Right forelimb (tissue), 1 donor: ENCODE results near the gene NDUFAF8.

Experiments used
- DNase-seq: peaks from one replicate; pipeline ENCODE4 v3.0.0-alpha.2; 2018

NDUFAF8 gene

DNA sequence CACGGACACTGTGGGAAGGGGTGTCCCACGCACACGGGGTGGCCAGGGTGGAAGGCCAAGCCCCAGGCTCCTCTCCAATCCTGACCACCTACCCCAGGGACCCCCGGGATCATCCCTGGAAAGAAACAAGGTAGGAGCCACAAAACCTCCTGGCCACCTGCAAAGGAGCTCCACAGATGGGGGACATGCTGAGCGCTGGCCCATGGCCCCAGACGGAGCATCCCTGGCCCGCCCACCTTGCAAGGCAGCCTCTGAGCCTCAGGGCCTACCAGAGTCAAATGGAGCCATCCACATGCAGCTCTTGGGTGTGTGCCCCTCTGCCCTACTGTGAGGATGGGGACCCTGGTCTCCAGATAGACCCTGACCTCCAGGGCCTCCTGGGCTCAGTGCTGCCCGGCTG, 39.7 kb downstream of the NDUFAF8 start:
- no peak for DNase-seq

DNA sequence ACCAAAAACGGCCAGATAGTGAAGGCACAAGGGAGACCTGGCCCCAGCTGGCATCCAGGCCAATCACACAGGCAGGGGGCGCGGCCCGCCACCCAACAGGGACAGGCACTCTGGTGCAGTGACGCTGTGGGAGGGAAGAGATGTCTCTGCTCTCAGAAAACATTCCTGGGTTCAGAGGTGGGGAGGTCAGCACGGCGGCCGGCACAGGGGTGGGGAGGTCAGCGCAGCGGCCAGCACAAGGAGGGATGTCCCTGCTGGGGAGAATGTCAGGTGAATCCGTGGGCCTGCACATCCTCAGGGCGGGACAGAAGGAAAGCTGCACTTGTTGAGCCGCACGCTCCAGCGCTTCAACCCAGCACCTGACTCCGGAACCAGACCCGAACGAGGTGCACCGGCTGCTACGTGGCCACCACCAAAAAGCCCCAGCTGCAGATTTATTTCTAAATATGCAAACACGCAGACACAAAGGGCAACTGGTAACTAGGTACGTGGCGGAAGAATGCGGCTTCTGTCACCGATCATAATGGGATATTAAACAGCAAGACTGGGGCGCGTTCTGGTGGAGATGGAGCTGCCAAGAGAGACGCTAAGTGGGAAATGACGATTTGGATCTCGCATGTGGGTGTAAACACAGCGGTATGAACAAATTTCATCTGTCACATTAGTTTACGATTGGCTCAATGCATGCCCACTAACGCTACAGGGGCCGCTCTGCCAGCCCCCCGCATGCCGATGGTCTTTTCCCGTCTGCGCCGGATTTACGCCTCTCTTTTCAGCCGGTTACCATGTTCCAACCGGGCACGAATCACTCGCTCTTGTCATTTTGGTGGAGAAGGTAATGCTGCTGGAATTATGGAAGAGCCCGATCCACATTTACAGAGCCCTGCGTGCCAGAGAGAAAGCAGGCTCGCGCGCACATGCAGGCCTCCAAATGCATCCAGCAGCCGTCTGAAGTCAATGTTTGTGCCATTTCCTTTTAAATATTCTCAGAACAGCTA, 40.5 kb downstream of the NDUFAF8 start:
- DNase-seq = no peak

- DNase-seq = no peak
Measured at GRCh38 chr17:81280571-81280970, 41.5 kb downstream of the NDUFAF8 start.

GRCh38 chr17:81282141-81282540, 43.0 kb downstream of the NDUFAF8 start:
- DNase-seq = no peak

- no peak for DNase-seq
Measured at GRCh38 chr17:81282876-81283275, 43.8 kb downstream of the NDUFAF8 start.

- DNase-seq = peak; percentile 81
Measured at GRCh38 chr17:81285179-81285878, 46.2 kb downstream of the NDUFAF8 start.

- DNase-seq = no peak
Measured at GRCh38 chr17:81285894-81286293, 46.8 kb downstream of the NDUFAF8 start.

DNA sequence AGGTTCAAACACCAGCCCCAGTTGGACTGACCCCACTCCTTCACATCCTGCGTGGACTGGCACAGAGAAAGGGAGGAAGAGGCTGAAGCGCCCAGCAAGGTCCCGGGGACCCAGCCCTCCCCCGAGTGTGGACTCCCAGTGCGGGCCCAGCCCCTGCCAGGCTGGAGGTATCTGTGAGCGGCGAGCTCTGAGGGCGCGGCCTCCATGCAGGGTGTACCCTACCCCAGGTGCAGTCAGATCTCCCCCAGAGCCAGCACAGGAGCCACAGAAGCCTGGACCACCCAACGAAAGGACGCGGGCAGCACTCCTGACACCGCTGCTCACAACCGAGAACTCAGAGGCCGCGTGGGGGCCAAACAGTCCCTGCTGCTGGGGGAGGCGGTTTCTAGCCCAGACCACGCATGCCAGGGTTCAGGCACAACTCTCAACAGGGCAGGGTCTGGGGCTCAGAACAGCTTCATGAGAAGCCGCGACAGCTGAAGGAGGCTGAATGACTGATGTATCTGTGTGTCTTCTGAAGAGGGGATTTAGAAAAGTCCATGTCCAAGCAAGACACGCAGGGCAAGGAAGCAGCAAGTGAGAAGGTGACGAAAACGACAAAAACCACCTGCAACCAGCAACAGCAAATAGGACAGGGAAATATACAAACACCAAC, 47.5 kb downstream of the NDUFAF8 start:
- DNase-seq = no peak

GRCh38 chr17:81287152-81287551, 48.0 kb downstream of the NDUFAF8 start:
- no peak for DNase-seq

DNA sequence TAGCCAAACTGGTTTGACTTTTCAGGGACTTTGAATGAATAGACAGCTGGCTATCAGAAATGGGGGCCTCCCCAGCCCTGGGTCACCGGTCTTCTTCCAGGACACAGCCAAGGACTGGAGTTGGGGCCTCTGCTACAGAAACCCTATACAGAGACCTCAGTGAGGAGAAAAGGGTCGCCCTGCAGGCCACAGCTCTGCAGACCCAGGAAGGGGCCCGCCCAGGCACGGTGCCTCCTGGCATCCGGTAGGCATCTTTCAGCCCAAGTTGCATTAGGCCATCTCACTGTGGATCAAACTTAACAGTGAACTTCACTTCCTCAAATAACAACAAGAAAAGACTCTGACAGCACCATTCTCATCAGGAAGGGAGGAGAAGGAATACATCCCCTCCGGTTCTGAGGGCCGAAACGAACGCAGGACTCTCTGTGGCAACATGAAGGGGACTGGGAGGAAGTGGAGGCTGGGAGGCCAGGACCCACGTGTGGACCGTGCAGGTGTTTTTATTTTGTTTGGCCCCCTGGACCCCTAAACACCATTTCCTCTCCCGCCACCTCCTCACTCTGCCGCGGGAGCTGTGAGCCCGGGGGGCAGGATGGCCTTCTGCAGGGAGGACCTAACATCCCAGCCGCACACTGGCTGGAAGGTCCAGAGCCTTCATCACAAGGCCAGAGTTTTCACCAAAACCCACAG, 48.8 kb downstream of the NDUFAF8 start:
- no peak for DNase-seq

DNA sequence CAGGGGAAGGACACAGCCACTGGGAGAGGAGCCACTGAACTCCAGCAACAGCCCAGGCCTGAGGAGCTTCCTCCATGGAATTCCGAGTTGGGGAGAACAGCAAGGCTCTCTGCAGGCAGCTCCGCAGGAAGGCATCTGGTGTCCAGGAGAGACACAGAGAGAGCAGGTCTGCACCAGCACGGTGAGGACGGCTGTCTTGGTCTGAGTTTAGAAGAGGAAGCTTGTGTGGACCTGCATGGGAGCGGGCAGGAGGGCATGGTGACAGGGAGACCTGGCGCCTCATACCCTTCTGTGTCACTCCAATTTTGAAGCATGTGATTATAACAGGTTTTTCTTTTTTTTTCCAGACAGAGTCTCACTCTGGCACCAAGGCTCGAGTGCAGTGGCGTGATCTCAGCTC, 49.6 kb downstream of the NDUFAF8 start:
- no peak for DNase-seq

DNA sequence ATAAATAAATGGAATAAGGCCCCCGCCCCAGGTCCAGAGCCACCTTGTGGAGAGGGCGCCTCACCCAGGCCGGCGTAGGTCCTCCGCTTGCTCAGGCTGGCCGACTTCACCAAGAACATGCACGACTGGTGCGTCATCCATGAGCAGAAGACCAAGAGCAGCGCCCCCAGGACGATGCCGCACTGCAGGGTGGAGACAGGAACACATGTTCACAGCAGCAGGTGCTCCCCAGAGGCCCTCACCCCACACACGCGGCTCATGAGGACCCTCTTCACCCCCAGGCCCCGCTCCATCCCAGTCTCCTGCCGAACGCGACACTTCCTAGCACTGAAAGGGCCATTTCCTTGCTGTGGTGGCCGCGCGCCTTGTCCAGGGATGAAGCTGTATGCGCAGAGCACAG, 50.5 kb downstream of the NDUFAF8 start:
- DNase-seq = no peak

DNA sequence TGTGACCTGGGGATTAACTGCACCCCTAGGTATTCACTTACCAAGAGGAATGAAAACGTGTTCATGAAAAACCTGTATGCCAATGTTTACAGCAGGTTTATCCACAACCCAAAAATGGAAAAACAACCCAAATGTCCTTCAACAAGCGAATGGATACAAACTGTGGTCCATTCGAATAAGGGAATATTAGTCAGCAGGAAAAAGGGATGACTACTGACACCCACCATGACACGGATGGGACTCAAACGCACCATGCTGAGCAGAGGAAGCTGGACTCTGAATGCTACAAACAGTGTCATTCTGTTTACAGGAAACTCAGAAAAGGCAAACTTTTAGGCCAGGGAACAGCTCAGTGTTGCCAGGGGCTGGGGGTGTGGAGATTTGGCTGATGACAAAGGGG, 51.1 kb downstream of the NDUFAF8 start:
- no peak for DNase-seq
